HUDEP-2 (cell line): ENCODE results near the gene FOXO6.
A peak's percentile ranks its signal among the peaks of the same experiment; 100 is the strongest.

Experiments used
- DNase-seq, 76 experiments: peaks; one replicate each; lab custom pipeline; 2025; ENCODE audit not compliant: unreplicated experiment in 76 of 76; lab: John Stamatoyannopoulos, UW

The FOXO6 gene

GRCh38 chr1:41419584-41420295 lies 58.5 kb downstream of the FOXO6 start:
- DNase-seq: no peak

GRCh38 chr1:41420351-41420750 lies 59.1 kb downstream of the FOXO6 start:
- peak in 1 of 76 experiments; percentile 1 for DNase-seq

- no peak for DNase-seq
Measured at GRCh38 chr1:41420860-41421259, 59.6 kb downstream of the FOXO6 start.

GRCh38 chr1:41422306-41422705 lies 61.1 kb downstream of the FOXO6 start:
- DNase-seq: no peak

GRCh38 chr1:41423511-41424191 lies 62.4 kb downstream of the FOXO6 start:
- peak in 2 of 76 experiments; percentile 5 to 14 for DNase-seq

- no peak for DNase-seq
Measured at GRCh38 chr1:41424581-41425118, 63.4 kb downstream of the FOXO6 start.

DNA sequence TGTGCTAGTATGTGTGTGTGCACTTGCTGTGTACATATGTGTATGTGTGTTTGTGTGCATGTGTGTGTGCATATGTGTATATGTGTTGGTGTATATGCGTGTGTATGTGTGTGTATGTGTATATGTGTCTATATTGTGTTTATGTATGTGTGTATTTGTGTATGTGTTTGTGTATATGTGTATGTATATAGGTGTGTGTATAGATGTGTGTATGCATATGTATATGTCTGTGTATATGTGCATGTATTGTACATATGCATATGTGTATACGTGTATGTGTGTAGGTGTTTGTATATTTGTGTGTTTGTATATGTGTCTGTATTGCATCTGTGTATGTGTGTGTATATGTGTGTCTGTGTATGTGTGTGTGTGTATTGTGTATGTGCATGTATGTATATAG lies 64.1 kb downstream of the FOXO6 start:
- no peak for DNase-seq

DNA sequence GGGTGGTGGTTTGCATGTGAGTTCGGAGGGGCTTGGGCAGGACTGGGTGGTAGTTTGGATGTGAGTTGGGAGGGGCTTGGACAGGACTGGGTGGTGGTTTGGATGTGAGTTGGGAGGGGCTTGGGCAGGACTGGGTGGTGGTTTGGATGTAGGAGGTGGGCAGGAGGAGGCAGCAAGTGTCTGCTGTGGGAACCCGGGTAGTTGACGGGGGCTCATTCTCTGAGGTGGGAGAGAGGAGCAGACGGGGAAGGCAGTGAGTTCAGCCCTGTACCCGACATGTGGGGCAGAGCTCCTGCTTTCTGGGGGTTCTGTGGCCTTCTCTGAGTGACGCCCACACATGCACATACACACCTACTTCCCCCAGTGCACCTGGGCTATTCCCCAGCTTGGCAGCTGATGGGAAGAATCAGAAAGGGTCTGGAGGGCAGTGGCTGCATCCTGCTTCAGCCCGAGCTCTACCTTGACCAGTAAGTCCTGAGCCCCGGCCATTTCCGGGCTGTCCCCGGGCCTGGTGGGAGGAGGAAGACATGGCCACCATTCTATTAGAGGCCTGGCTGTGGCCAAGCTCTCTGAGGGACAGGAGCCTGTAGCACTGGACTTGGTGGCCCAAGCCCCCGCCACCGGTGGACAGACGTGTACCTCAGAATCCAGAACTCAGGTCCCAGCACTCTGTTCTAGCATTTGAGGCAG lies 65.1 kb downstream of the FOXO6 start:
- DNase-seq: no peak

- DNase-seq: no peak
Measured at GRCh38 chr1:41427122-41427913, 66.1 kb downstream of the FOXO6 start.

DNA sequence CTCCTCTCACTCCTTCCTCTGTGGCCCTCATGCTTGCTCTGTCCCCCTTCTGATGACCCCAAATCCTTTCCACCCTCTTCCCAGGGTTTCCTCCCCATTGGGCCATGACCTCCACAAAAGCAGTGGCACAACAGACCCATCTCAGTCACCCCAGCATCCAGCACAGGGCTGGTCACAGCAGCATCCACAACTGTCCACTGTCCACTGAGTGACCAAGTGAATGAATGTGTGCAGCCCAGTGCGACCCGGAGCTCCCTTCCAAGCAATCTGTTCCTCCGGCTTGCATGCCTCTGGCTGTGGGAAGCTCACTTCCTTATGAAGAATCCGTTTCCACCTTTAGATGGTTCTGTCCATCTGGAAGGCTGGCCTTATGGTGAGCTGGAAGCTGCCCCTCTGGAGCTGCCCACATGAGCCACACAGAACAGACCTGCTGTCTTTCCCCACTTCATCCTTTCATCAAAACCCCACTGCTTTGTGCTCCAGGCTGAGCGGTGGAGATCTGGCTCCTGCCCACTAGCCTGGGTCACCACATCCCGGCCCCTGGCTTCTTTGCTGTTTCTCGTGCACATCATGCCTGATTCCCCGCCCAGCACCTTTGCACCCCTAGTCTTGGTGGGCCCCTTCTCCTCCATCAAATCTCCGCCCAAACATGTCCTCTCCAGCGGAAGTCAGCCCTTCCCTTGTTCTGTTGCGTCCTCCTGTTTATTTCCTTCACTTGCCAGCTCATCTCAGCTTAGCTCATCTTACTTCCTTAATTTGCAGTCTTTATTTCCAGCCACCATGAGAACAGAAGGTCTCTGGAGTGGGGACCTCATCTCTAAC lies 66.9 kb downstream of the FOXO6 start:
- DNase-seq: no peak

GRCh38 chr1:41428738-41429640 lies 67.8 kb downstream of the FOXO6 start:
- DNase-seq: no peak

DNA sequence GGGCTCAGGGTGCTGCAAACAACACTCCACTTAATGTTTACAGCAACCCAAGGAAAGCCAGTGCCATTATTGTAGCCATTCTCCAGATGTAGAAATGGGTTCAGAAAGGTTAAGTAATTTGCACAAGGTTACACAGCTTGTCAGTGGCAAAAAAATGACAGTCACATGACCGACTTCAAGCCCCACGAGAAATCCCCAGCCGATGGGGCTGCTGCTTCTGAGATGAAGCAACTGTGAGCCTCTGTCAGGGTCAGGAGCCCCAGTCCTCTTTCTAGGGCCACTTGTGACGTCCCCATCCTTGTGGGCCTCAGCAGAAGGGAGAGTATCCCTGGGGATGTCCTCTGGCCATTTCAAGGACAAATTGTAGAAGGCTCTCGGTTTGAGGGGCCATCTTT lies 68.4 kb downstream of the FOXO6 start:
- no peak for DNase-seq

DNA sequence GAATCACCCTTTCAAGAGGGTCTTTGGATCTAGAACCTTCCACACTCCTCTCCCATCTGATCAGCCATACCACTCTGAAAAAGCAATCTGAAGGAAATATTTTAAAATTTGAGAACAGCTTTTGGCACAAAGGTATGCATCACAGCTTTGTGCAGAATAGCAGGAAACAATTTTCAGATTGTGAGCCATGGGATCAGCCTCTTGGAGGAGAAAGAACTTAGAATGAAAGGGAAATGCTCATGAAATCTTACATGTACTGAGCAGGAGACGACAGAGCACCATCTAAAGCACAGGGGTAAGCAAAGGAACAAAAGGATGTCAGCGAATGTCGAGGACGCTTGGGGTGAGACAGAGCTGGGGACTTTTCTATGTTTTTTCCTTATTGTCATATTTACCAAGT lies 68.8 kb downstream of the FOXO6 start:
- no peak for DNase-seq

- DNase-seq: no peak
Measured at GRCh38 chr1:41430582-41430981, 69.3 kb downstream of the FOXO6 start.

DNA sequence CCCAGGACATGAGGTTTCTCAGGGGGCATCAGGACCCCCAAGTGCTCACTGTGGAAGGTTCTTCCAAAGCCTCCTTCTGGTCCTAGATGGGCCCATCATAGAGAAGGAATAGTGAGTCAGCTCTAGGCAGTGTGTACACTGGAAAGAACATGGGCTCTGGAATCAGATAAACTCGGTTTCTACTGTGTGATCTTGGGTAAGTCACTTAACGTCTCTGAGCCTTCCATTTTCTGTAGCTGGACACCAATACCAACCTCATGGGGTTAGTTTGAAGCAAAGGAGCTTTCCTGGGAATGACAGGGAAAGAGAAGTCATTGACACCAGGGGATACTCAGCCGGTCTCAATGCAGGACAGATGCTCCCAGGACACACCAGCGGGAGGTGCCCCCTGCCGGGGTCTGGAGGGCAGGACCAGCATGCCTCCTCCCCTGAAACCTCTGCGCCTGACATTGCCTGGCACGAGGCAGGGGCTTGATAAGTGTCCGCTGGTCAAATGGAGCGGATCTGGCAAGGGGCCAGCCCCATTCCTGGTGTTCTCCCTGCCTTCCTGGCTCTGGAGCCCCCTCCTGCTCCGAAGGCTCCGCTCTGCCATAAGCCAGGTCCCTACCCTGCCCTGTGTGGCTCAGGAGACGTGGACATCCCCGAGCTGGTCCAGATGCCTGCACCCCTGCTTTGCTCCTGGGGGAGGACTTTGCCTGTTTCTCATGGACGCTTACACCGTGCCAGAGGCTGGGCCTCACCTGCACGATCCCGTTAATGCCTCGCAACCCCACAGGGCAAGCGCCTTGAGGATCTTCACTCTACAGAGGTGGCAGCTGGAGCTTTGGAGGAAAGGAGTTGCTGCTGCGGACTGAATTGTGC lies 70.5 kb downstream of the FOXO6 start:
- DNase-seq: no peak
